Activated CD4-positive, alpha-beta T cell treated with anti-CD3 and anti-CD28 coated beads, Interleukin-2, amount 10 ng/mL, durations not matched to agents 24 days and 14 days (primary cell): ENCODE measurements around the gene GABRG3. TPM values are rescaled to one million over a fixed set of nuclear protein-coding genes. Genes with fewer than 3 reads are reported as not detected.

Experiments used
- DNase-seq: peaks from one replicate; pipeline ENCODE4 v3.0.0; 2022
- H3K27ac Mint-ChIP-seq: one replicate; pipeline ENCODE4 v1.8.0; 2022; ENCODE audit warnings: mild to moderate bottlenecking, mixed read lengths
- H3K27me3 Mint-ChIP-seq: one replicate; pipeline ENCODE4 v1.8.0; 2022; ENCODE audit warnings: mixed read lengths
- H3K36me3 Mint-ChIP-seq: one replicate; pipeline ENCODE4 v1.8.0; 2022; ENCODE audit warnings: low read depth, mild to moderate bottlenecking, mixed read lengths
- H3K4me1 Mint-ChIP-seq: one replicate; pipeline ENCODE4 v1.8.0; 2021; ENCODE audit warnings: mixed read lengths
- H3K4me3 Mint-ChIP-seq: one replicate; pipeline ENCODE4 v1.8.0; 2022; ENCODE audit warnings: mild to moderate bottlenecking, moderate library complexity, mixed read lengths
- H3K9me3 Mint-ChIP-seq: one replicate; pipeline ENCODE4 v1.8.0; 2021; ENCODE audit warnings: mixed read lengths
- intact Hi-C: fragments of 100-400 bp; cut with micrococcal nuclease; formaldehyde crosslinking; loops from one replicate; pipeline ENCODE4 v1.15.1; 2023
- total RNA-seq: library from RNA; stranded (reverse); gene quantifications from 2 replicates; pipeline ENCODE4 v1.2.3, GENCODE V29; 2022

The GABRG3 gene
- total RNA-seq, 1 donor from 2014 or later, result not detected

DNA sequence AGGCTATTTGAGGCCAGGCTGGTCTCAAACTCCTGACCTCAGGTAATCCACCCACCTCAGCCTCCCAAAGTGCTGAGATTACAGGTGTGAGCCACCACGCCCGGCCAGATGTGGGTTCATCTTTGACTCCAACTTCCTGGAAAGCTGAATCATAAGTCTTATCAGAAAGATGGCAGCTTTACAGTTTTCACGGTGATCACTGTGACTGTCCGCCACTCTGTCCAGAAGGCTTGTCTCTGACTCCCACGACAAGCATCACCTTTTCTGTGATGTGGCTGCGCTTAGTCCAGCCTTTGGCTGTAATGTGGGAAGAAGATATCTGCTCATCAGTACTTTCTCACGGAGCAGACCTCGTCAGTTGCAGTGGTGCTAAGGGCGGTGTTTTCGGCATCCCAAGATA, 527.7 kb downstream of the GABRG3 start:
- no peak overlapping the region for H3K4me3 Mint-ChIP-seq
- intact Hi-C loops, result no loop called here
- no peaks in the 10 kb centered on the region for H3K9me3 Mint-ChIP-seq
- H3K4me1 Mint-ChIP-seq, result no peaks in the 10 kb centered on the region
- H3K27ac Mint-ChIP-seq, result no peak overlapping the region
- no peak for DNase-seq
- H3K36me3 Mint-ChIP-seq, result no peaks in the 10 kb centered on the region
- no peaks in the 10 kb centered on the region for H3K27me3 Mint-ChIP-seq

DNA sequence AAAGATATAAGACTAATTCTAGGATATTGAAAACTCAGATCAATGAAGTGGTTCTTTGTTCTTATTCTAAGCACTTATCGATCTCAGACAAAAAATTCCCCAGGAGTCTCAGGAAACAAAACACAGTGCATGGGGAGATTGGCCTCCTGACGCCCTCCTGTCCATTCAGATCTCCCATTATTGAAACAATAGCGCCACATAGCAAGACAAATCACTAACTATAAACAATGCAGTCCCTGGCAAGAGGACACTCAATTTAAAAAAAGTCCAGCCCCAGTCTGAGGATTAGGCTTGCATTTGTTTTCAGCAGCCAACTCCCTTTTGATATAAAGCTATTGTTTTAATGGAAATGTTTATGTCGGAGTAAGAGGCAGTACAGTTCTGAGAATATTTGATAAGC, 528.2 kb downstream of the GABRG3 start:
- Mint-ChIP-seq H3K27ac (no peak overlapping the region), H3K9me3 (no peaks in the 10 kb centered on the region), H3K4me1 (no peaks in the 10 kb centered on the region), H3K36me3 (no peaks in the 10 kb centered on the region), H3K4me3 (no peak overlapping the region), H3K27me3 (no peaks in the 10 kb centered on the region)
- intact Hi-C loops, result no loop called here
- DNase-seq, result no peak

GRCh38 chr15:27499719-27500118, 528.7 kb downstream of the GABRG3 start:
- intact Hi-C loops, result no loop called here

GRCh38 chr15:27500206-27500605, 529.2 kb downstream of the GABRG3 start:
- H3K4me1 Mint-ChIP-seq, result no peaks in the 10 kb centered on the region
- intact Hi-C loops, result no loop called here
- H3K27ac Mint-ChIP-seq, result no peak overlapping the region
- H3K27me3 Mint-ChIP-seq, result no peaks in the 10 kb centered on the region
- DNase-seq, result no peak
- H3K36me3 Mint-ChIP-seq, result no peaks in the 10 kb centered on the region
- no peak overlapping the region for H3K4me3 Mint-ChIP-seq
- H3K9me3 Mint-ChIP-seq, result no peaks in the 10 kb centered on the region

More at GRCh38 chr15:27499719-27500118, 528.7 kb downstream of the GABRG3 start:
- no peaks in the 10 kb centered on the region for H3K9me3 Mint-ChIP-seq
- H3K4me1 Mint-ChIP-seq, result no peaks in the 10 kb centered on the region
- DNase-seq, result no peak
- no peaks in the 10 kb centered on the region for H3K36me3 Mint-ChIP-seq
- H3K27me3 Mint-ChIP-seq, result no peaks in the 10 kb centered on the region
- no peak overlapping the region for H3K27ac Mint-ChIP-seq
- H3K4me3 Mint-ChIP-seq, result no peak overlapping the region

DNA sequence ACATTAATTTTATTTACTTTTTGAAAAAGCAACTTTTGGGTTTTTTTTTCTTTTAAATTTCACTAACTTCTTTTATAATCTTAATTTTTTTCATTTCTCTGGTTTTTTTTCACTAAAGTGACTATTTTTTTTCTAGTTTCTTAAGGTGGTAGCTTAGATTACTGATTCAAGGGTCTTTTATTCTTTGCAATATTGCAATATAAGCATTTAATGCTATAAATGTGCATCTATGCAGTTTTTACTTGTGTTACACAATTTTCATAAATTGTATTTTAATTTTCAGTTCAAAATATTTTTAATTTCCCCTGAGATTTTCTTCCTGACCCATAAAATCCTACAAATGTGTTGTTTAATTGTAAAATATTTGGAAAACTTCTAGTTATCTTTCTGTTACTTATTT, 535.8 kb downstream of the GABRG3 start:
- intact Hi-C loops, result no loop called here
- no peaks in the 10 kb centered on the region for H3K27me3 Mint-ChIP-seq
- no peak overlapping the region for H3K27ac Mint-ChIP-seq
- no peak for DNase-seq
- H3K4me3 Mint-ChIP-seq, result no peak overlapping the region
- peaks cover 6% of the 10 kb centered on the region for H3K9me3 Mint-ChIP-seq
- no peaks in the 10 kb centered on the region for H3K4me1 Mint-ChIP-seq
- no peaks in the 10 kb centered on the region for H3K36me3 Mint-ChIP-seq

- H3K9me3 Mint-ChIP-seq, result peaks cover 14% of the 10 kb centered on the region
- H3K4me1 Mint-ChIP-seq, result no peaks in the 10 kb centered on the region
- no peak overlapping the region for H3K4me3 Mint-ChIP-seq
- H3K36me3 Mint-ChIP-seq, result no peaks in the 10 kb centered on the region
- H3K27ac Mint-ChIP-seq, result no peak overlapping the region
- no peak for DNase-seq
- H3K27me3 Mint-ChIP-seq, result no peaks in the 10 kb centered on the region
- intact Hi-C loops, result no loop called here
Observed at GRCh38 chr15:27509014-27509413, 538.0 kb downstream of the GABRG3 start.

GRCh38 chr15:27512281-27513001, 541.5 kb downstream of the GABRG3 start:
- H3K4me1 Mint-ChIP-seq, result no peaks in the 10 kb centered on the region
- no peaks in the 10 kb centered on the region for H3K27me3 Mint-ChIP-seq
- H3K27ac Mint-ChIP-seq, result no peak overlapping the region
- H3K4me3 Mint-ChIP-seq, result no peak overlapping the region
- intact Hi-C loops, result no loop called here
- no peaks in the 10 kb centered on the region for H3K36me3 Mint-ChIP-seq
- no peak for DNase-seq
- peaks cover 14% of the 10 kb centered on the region for H3K9me3 Mint-ChIP-seq

DNA sequence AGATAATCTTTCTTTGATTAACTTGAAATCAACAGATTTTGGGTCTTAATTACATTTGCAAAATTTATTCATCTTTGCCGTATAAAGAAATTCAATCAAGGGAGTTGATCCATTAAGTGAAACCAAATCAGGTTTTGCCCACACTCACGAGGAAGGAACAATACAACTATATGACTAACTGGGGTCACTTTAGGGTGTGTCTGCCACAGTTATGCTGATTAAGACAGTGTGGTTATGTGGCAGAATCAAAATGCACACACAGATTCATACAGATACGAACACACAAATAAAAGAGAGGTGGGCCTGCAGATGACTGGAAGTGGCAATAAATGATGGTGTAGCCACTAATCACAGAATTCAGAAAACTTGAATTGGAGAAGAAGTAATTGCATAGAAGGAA, 543.5 kb downstream of the GABRG3 start:
- Mint-ChIP-seq H3K27ac (no peak overlapping the region), H3K27me3 (no peaks in the 10 kb centered on the region), H3K4me1 (no peaks in the 10 kb centered on the region), H3K9me3 (peaks cover 15% of the 10 kb centered on the region), H3K4me3 (no peak overlapping the region), H3K36me3 (no peaks in the 10 kb centered on the region)
- no peak for DNase-seq
- intact Hi-C loops, result no loop called here

DNA sequence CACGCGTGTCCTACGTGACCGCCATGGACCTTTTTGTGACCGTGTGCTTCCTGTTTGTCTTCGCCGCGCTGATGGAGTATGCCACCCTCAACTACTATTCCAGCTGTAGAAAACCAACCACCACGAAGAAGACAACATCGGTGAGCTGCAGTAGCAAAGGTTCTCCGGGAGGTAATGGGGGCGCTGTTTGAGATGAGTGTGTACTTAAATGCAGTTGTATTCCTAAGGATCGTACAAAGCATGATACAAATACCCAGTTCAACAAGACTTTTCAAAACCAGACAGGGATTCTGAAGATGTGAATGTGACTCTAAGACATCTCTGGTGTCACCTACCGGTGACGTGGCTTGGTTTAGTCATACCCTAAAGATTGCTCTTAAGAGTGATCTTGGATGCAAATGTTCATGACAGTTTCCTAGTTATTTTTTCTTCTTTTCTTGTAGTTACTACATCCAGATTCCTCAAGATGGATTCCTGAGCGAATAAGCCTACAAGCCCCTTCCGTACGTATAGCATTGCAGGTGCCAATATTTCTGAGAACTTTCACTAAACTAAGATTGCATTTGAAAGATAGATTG, 556.6 kb downstream of the GABRG3 start:
- Mint-ChIP-seq H3K4me3 (no peak overlapping the region), H3K27ac (no peak overlapping the region), H3K4me1 (no peaks in the 10 kb centered on the region), H3K27me3 (no peaks in the 10 kb centered on the region), H3K36me3 (no peaks in the 10 kb centered on the region), H3K9me3 (peaks cover 12% of the 10 kb centered on the region)
- DNase-seq, result no peak
- intact Hi-C loops, result no loop called here

DNA sequence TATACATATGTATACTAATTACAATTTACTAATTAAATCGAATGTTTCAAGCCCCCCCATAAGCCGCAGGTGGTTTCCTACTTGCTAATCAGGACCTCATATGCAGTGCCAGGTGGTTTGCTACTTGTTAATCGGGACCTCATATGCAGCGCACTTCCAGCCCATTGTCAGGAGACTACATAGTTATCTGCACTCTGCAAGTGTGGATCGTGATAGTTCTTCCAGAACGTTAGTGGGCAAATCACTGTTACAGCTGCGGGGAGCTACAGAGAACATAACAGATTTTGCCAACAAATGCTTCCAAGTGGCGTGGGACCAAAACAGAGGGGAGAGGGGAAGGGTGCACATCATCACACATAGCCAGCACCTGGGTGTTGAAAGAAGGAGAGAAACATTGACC, 558.4 kb downstream of the GABRG3 start:
- Mint-ChIP-seq H3K27me3 (no peaks in the 10 kb centered on the region), H3K27ac (no peak overlapping the region), H3K9me3 (peaks cover 15% of the 10 kb centered on the region), H3K36me3 (no peaks in the 10 kb centered on the region), H3K4me1 (no peaks in the 10 kb centered on the region), H3K4me3 (no peak overlapping the region)
- intact Hi-C loops, result no loop called here
- DNase-seq, result no peak

DNA sequence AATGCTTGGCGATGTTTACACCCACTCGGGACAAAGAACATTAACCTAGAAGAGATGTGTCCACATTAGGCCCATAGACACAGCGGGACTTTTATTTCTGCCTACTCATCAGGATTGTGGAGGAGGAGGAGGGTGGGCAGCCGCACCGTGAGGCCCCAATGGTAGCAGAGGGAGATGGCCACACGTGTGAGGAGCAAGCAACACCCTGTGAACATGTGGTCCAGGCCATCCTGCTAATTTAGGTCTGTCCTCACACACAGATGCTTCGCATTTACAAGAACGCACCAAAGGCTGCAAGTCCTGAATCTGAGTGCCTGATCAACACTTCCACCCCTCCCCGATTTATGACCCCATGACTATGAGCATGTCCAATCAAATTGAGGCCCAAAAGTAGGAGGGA, 560.0 kb downstream of the GABRG3 start:
- Mint-ChIP-seq H3K4me1 (no peaks in the 10 kb centered on the region), H3K4me3 (no peak overlapping the region), H3K36me3 (no peaks in the 10 kb centered on the region), H3K9me3 (peaks cover 15% of the 10 kb centered on the region), H3K27ac (no peak overlapping the region), H3K27me3 (no peaks in the 10 kb centered on the region)
- intact Hi-C loops, result no loop called here
- no peak for DNase-seq

- peaks cover 15% of the 10 kb centered on the region for H3K9me3 Mint-ChIP-seq
- H3K4me3 Mint-ChIP-seq, result no peak overlapping the region
- intact Hi-C loops, result no loop called here
- no peaks in the 10 kb centered on the region for H3K36me3 Mint-ChIP-seq
- H3K4me1 Mint-ChIP-seq, result no peaks in the 10 kb centered on the region
- DNase-seq, result no peak
- H3K27me3 Mint-ChIP-seq, result no peaks in the 10 kb centered on the region
- no peak overlapping the region for H3K27ac Mint-ChIP-seq
Observed at GRCh38 chr15:27532358-27532757, 561.4 kb downstream of the GABRG3 start.

DNA sequence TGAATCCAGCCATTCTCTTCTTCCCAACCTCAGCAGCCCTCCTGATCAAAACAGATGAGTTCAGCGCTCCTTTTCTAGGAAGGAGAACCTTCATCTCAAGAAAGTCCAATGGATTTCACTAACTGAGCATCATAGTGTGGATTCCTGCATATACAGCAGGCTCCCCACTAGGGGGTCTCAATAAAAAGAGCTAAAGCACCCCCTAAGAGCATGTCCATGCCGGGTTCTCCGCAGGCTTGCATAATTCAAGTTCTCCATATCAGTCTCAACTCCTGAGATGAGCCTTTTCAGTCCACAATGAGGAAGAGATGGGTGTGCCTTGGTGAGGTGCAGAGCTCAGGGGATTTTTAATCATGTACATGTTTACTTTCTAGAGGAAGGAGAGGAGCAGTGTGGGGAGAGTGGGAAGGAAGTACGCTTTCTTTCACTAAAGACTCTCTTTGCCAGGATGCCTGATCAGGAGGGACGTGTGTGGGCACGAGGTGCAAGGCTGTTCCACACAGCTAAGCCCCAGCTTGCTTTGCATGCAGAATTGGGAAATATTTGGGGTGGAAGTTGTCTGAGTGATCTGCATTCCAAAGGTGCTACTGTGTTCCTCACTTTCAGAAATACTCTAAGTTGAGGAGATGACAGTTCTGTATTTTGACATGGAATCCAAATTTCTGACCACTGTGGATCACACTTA, 564.6 kb downstream of the GABRG3 start:
- H3K9me3 Mint-ChIP-seq, result peaks cover 22% of the 10 kb centered on the region
- DNase-seq, result no peak
- H3K4me1 Mint-ChIP-seq, result no peaks in the 10 kb centered on the region
- H3K4me3 Mint-ChIP-seq, result no peak overlapping the region
- no peaks in the 10 kb centered on the region for H3K27me3 Mint-ChIP-seq
- H3K36me3 Mint-ChIP-seq, result no peaks in the 10 kb centered on the region
- intact Hi-C loops, result no loop called here
- H3K27ac Mint-ChIP-seq, result no peak overlapping the region

DNA sequence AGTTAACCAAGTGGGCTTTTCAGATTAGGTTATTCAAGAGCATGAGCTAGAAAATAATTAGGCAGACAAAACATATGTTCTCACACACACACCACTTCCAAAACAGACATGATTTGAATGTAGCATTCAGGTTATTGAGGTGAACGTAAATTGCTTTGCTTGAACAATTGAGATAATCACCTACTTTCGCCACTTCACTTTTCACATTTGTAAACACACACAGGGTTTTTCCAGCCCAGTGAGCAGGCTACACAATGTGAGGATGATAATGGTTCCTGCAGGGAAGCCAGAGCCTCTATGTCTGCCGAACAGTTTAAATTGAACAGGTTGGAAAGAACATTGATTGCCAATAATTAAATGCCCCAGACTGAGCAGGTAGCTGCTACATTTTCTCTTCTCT, 567.3 kb downstream of the GABRG3 start:
- Mint-ChIP-seq H3K27me3 (no peaks in the 10 kb centered on the region), H3K36me3 (no peaks in the 10 kb centered on the region), H3K27ac (no peak overlapping the region), H3K4me1 (no peaks in the 10 kb centered on the region), H3K9me3 (peaks cover 17% of the 10 kb centered on the region), H3K4me3 (no peak overlapping the region)
- DNase-seq, result no peak
- intact Hi-C loops, result no loop called here
